DOHH2 (cell line): ENCODE measurements around the gene IPCEF1.

Source experiments
- CTCF ChIP-seq: fragments of 200-600 bp; sonication (generic); IDR thresholded peaks from one replicate; pipeline ENCODE4 v1.5.1; 2014; ENCODE audit warnings: antibody characterized with exemption, mild to moderate bottlenecking, low read depth, low read length; ENCODE audit not compliant: poor library complexity, severe bottlenecking
- EZH2phosphoT487 ChIP-seq: fragments of 200-600 bp; sonication (generic); IDR thresholded peaks from 2 replicates; pipeline ENCODE4 v1.6.1; 2017; ENCODE audit warnings: borderline replicate concordance, mild to moderate bottlenecking, antibody characterized with exemption, low read length, moderate library complexity, mixed read lengths

GRCh38 chr6:154386848-154387717 is 30.5 kb upstream of the IPCEF1 start:
- TF ChIP-seq CTCF, result no peak
- TF ChIP-seq EZH2phosphoT487, result no peak
